DND-41 (cell line): ENCODE results near the gene MPL.

Source experiments
- ATAC-seq: fragments of 200-7000 bp; cut with Tn5 transposase; 3 replicates; pipeline ENCODE4 v1.9.1; 2021; ENCODE audit warnings: low read depth; ENCODE audit not compliant: insufficient read depth
- DNase-seq: peaks from one replicate; pipeline ENCODE4 v3.0.0-alpha.2; 2020
- H2AFZ ChIP-seq: 2 replicates; pipeline ENCODE4 v1.6.0; 2012; ENCODE audit warnings: low read depth, low read length
- H3K27ac ChIP-seq: 2 replicates; pipeline ENCODE4 v1.5.1; 2012; ENCODE audit warnings: low read length, inconsistent platforms
- H3K27me3 ChIP-seq: fragments of 200-600 bp; sonication (generic); 2 replicates; pipeline ENCODE4 v1.6.0; 2012; ENCODE audit warnings: low read length, mild to moderate bottlenecking, inconsistent platforms; ENCODE audit not compliant: insufficient read depth, poor library complexity
- H3K36me3 ChIP-seq: 2 replicates; pipeline ENCODE4 v1.5.1; 2012; ENCODE audit warnings: low read length, inconsistent platforms; ENCODE audit not compliant: insufficient read depth
- H3K4me1 ChIP-seq: 2 replicates; pipeline ENCODE4 v1.5.1; 2012; ENCODE audit warnings: mild to moderate bottlenecking, low read length; ENCODE audit not compliant: insufficient read depth
- H3K4me2 ChIP-seq: 2 replicates; pipeline ENCODE4 v1.6.0; 2012; ENCODE audit warnings: mild to moderate bottlenecking, moderate library complexity, low read length, inconsistent platforms; ENCODE audit not compliant: insufficient read depth
- H3K4me3 ChIP-seq, 2 experiments: fragments of 200-600 bp in 1 of 2; shearing (Covaris generic) in 1 of 2; 2 replicates each; pipeline ENCODE4 v1.5.1; 2012 to 2016; ENCODE audit warnings: inconsistent platforms in 2 of 2, low read length in 2 of 2, mild to moderate bottlenecking in 2 of 2, low read depth in 1 of 2, moderate library complexity in 1 of 2
- H3K79me2 ChIP-seq: 2 replicates; pipeline ENCODE4 v1.6.0; 2012; ENCODE audit warnings: low read length, inconsistent platforms; ENCODE audit not compliant: insufficient read depth
- H3K9ac ChIP-seq: 2 replicates; pipeline ENCODE4 v1.6.0; 2012; ENCODE audit warnings: low read depth, mild to moderate bottlenecking, inconsistent platforms, low read length, moderate library complexity
- H3K9me3 ChIP-seq: 2 replicates; pipeline ENCODE4 v1.5.1; 2012; ENCODE audit warnings: low read length, moderate library complexity, mild to moderate bottlenecking, inconsistent platforms; ENCODE audit not compliant: insufficient read depth, severe bottlenecking
- H4K20me1 ChIP-seq: 2 replicates; pipeline ENCODE4 v1.6.0; 2012; ENCODE audit warnings: low read length; ENCODE audit not compliant: insufficient read depth
- EZH2 ChIP-seq: IDR thresholded peaks from 3 replicates; pipeline ENCODE4 v1.6.1; 2012; ENCODE audit warnings: borderline replicate concordance, low read depth, mild to moderate bottlenecking, moderate library complexity, low read length, inconsistent platforms; ENCODE audit not compliant: severe bottlenecking
- TF ChIP-seq, protein P1 (sequence below): IDR thresholded peaks from 2 replicates; pipeline ENCODE4 v1.5.1; 2012; ENCODE audit warnings: borderline replicate concordance, low read length, moderate library complexity, mild to moderate bottlenecking; ENCODE audit not compliant: poor library complexity, severe bottlenecking; ENCODE audit errors: extremely low read depth

Gene MPL

GRCh38 chr1:43376723-43377235 is 39.2 kb downstream of the MPL start:
- Histone ChIP-seq H3K9me3 (no peaks in the 10 kb centered on the region), H3K9ac (no peak overlapping the region), H2AFZ (no peak overlapping the region), H3K4me1 (no peaks in the 10 kb centered on the region), H3K4me3 (no peak overlapping the region), H3K79me2 (no peaks in the 10 kb centered on the region), H4K20me1 (no peaks in the 10 kb centered on the region), H3K36me3 (peaks cover 6% of the 10 kb centered on the region; the same call in 1 of the 2 replicates), H3K4me2 (no peak overlapping the region), H3K27ac (no peak overlapping the region), H3K27me3 (no peaks in the 10 kb centered on the region)
- ATAC-seq: no peak
- TF ChIP-seq, protein P1, sequence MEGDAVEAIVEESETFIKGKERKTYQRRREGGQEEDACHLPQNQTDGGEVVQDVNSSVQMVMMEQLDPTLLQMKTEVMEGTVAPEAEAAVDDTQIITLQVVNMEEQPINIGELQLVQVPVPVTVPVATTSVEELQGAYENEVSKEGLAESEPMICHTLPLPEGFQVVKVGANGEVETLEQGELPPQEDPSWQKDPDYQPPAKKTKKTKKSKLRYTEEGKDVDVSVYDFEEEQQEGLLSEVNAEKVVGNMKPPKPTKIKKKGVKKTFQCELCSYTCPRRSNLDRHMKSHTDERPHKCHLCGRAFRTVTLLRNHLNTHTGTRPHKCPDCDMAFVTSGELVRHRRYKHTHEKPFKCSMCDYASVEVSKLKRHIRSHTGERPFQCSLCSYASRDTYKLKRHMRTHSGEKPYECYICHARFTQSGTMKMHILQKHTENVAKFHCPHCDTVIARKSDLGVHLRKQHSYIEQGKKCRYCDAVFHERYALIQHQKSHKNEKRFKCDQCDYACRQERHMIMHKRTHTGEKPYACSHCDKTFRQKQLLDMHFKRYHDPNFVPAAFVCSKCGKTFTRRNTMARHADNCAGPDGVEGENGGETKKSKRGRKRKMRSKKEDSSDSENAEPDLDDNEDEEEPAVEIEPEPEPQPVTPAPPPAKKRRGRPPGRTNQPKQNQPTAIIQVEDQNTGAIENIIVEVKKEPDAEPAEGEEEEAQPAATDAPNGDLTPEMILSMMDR: no peak
- no peak for TF ChIP-seq EZH2
- no peak for DNase-seq

GRCh38 chr1:43377831-43378230 is 40.2 kb downstream of the MPL start:
- Histone ChIP-seq H3K9ac (no peak overlapping the region), H3K9me3 (no peaks in the 10 kb centered on the region), H3K4me1 (no peaks in the 10 kb centered on the region), H2AFZ (no peak overlapping the region), H3K27me3 (no peaks in the 10 kb centered on the region), H3K4me2 (no peak overlapping the region), H3K4me3 (no peak overlapping the region), H3K27ac (no peak overlapping the region), H4K20me1 (no peaks in the 10 kb centered on the region), H3K79me2 (no peaks in the 10 kb centered on the region), H3K36me3 (peaks cover 14% of the 10 kb centered on the region)
- ATAC-seq: no peak
- TF ChIP-seq, protein P1: no peak
- no peak for TF ChIP-seq EZH2
- no peak for DNase-seq

GRCh38 chr1:43379476-43379875 is 41.9 kb downstream of the MPL start:
- H3K9ac ChIP-seq: no peak overlapping the region
- H3K4me1 ChIP-seq: no peaks in the 10 kb centered on the region
- DNase-seq: no peak
- no peak overlapping the region for H3K4me2 ChIP-seq
- H3K79me2 ChIP-seq: no peaks in the 10 kb centered on the region
- H3K9me3 ChIP-seq: no peaks in the 10 kb centered on the region
- H4K20me1 ChIP-seq: no peaks in the 10 kb centered on the region
- H2AFZ ChIP-seq: no peak overlapping the region
- no peak overlapping the region for H3K4me3 ChIP-seq
- peaks cover 31% of the 10 kb centered on the region for H3K36me3 ChIP-seq
- H3K27me3 ChIP-seq: no peaks in the 10 kb centered on the region
- no peak for TF ChIP-seq EZH2
- TF ChIP-seq, protein P1: no peak
- no peak overlapping the region for H3K27ac ChIP-seq
- ATAC-seq: no peak

DNA sequence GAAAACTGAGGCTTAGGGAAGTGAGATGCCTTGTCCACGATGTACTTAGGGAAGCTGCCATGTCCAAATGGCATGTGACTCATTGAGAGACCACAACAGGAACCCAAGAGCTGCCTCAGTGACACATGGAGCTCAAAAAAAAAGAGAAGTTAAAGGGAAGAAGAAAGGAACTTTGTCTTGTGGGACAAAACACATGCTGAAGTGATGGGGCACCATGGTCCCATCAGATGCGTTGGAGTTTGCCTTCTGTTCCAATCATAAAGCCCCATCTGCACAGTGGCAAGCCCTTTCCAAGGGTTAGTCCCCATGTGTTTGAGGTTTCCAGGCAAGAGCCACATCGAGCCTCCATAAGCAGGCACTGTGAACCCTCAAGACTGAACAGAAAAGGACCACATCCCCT is 44.0 kb downstream of the MPL start:
- no peak overlapping the region for H3K27ac ChIP-seq
- TF ChIP-seq EZH2: no peak
- TF ChIP-seq, protein P1: no peak
- H3K9me3 ChIP-seq: no peaks in the 10 kb centered on the region
- DNase-seq (no peak), ATAC-seq (no peak)
- no peak overlapping the region for H3K4me3 ChIP-seq
- H3K4me2 ChIP-seq: no peak overlapping the region
- no peaks in the 10 kb centered on the region for H3K27me3 ChIP-seq
- H2AFZ ChIP-seq: no peak overlapping the region
- H3K4me1 ChIP-seq: no peaks in the 10 kb centered on the region
- H3K36me3 ChIP-seq: peaks cover 52% of the 10 kb centered on the region
- H4K20me1 ChIP-seq: 0 out of 2 replicates have a peak, but pooled peaks cover 3% of the 10 kb centered on the region
- no peaks in the 10 kb centered on the region for H3K79me2 ChIP-seq
- no peak overlapping the region for H3K9ac ChIP-seq
